Activated CD4-positive, alpha-beta T cell treated with anti-CD3 and anti-CD28 coated beads for 48 hours (primary cell): ENCODE results near the gene PHACTR2.
"Not testable (repeated sequence)": the region's sequence is repeated elsewhere in the genome, so short reads cannot be mapped to it uniquely, and the experiment has no call there.

Source experiments
- DNase-seq: peaks from one replicate; pipeline ENCODE4 v3.0.0-alpha.2; 2020

Gene PHACTR2

DNA sequence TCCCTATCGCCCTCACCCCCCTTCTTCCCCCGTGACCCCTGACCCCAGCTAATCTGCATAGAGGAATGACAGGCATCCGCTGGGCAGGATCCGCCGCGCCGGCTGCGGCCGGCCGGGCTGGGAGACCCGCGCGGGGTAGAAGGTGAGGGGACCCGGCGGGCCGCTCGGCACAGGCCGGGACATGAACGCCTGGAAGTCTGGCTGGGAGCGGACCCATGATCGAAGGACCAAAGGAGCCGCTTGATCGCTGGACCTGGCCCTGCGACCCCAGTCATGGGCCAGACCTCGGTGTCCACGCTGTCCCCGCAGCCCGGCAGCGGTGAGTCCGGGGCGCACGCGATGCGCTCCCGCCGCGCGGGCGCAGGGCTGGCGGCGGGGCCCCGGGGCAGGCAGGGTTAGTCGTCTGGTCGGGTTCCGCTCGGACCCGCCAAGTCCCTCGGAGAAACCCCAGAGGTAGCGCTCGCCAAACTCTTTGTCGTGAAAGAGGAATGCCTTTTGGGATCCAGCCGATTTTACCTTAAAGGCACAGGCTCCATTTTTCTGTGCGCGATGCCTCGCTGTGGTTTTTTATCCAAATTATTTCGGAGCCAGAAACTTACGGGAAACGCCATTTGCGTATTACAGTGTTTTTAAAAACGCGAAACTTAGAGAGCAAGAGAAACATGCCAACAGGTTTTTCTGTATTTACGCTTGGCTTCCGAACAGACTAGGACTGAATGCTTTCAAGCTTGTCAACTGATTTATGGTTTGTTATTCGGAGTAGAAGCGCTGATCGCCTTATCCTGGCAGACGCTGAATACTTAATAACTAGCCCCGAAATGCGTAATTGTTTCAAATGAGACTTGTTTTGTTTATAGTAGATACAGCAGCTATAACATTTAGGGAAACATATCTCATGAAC lies at the start of gene PHACTR2:
PHACTR2 (plus strand) TSS at position 75 of the 901 bp plus-strand sequence; CDS start at position 274, 199 bp downstream.
- peak; percentile 65 for DNase-seq

DNA sequence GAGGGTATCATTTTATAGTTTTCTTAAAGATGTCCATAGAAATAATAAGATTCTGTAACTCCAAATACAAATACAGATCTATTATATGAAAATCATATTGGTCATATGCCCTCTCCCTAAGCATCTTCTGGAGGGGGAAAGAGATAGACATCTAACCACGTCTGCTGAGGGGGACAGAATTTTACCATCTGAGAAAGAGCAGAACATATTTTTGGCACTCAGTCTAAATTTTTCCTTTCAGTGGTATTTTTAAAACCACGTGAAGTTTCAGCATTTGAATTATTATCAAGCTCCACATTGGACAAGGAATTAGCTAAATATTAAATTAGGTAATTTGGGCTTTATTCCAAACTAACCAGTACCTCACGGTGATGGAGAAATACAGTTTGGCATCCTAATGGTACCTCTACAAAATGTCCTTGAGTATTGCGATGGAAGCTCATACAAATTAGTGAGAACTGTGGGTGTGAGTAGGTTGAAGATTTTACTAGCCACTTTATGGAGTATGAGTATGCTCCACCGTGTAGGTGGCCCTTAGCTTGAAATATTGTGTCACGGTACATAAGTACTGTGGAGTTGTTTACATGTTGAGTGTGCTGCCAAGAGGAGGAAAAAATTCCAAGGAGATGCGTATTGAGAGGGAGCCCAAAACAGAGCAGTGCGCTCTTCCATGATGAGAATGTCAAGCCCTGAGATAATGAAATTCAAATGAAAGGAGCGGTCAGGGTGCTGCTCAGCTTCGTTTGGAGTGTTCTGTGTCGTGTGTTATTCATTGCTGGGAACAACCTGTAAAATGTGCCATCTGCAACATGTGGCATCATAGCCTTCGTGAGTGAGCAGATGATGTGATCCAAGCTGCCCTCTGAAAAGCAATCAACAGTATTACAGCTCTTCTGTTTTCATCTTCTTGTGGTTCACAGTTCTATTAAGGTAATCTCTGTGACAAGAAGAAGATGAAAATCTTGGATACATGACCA lies 48.4 kb upstream of the PHACTR2 start:
- DNase-seq = no peak

DNA sequence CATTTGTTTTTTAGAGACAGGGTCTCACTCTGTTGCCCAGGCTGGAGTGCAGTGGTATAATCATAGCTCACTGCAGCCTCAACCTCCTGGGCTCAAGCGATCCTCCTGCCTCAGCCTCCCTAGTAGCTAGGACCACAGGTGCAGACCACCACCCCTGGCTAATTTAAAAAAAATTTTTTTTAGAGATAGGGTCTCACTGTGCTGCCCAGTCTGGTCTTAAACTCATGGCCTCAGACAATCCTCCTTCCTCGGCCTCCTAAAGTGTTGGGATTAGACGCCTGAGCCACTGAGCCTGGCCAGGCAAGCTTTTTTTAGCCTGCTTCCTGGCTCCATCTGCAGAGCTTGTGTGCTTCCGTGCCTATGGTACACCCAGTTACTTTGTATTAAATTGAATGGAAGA lies 46.6 kb upstream of the PHACTR2 start:
- not testable (repeated sequence) for DNase-seq

DNA sequence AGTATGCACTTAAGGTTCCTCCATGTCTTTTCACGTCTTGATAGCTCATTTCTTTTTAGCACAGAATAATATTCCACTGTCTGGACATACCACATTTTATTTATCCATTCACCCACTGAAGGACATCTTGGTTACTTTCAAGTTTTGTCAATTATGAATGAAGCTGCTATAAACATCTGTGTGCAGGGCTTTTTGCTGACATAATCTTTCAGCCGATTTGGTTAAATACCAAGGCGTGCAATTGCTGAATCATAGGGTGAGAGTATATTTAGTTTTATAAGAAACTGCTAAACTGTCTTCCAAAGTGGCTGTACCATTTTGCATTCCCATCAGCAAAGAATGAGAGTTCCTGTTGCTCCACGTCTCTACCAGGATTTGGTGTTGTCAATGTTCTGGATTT lies 44.9 kb upstream of the PHACTR2 start:
- DNase-seq = no peak

DNA sequence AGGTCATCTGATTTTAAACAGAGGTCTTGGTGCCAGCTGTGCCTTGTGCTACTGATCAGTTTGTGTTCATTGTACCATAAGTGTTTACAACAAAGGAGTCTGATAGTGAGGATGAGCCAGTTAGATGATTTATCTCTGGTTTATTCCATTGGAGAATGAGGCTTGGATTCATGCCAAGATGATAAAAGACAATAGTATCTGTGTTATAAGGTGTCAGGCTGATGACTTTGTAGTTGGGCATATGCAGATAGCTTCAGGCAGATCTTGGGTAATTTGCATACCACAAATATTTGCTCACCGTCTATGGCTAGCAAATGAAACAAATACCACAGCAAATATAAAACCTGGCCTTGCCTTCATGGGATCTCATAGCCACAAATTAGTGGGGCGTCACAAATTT lies 43.3 kb upstream of the PHACTR2 start:
- no peak for DNase-seq

DNA sequence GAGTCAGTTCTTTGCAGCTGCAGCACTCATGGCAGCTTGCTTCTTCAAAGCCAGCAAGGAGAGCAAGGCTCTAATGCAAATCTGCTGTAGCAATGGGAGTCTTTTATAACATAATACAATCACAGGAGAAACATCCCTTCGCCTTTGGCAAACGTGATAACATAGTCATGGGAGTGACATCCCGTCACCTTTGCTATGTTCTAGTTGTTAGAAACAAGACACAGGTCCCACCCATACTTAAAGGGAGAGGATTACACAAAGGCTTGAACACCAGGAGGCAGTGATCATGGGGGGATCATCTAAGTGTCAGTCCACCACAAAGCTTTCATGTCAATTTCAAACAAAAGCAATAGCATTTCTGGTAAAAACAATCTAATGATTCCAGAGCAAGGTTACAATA lies 40.1 kb upstream of the PHACTR2 start:
- DNase-seq = no peak

DNA sequence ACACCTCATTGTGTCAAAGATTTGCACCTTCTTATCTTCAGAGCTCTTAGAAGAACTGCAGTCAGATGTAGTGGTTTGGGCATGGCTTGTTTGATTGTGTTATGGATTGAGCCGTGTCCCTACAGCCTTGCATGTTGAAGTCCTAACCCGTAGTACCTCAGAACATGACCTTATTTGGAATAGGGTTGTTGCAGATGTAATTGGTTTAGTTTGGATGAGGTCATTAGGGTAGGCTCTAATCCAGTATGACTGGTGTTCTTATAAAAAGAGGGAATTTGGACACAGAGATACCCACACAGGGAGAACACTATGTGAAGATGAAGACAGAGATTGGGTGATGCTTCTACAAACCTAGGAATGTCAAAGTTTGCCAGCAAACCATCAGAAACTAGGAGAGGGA lies 35.4 kb upstream of the PHACTR2 start:
- DNase-seq = no peak

DNA sequence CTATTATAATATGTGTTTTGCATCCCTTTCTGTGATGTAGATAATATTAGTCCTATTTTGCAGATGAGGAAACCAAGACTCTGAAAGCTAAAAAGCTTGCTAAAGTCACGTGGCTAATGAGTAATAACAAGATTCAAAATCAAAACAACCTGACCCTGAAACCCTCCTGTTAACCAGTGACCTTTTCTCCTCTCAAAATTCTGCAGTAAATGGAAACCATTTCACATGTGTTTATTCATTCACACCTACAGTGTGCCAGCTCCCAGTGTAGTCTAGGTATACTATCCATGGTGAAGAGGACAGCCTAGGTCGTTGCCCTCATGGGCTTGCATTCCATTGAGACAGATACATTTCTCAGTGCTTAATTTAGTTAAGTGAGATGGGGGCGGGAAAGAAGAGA lies 30.6 kb upstream of the PHACTR2 start:
- no peak for DNase-seq

DNA sequence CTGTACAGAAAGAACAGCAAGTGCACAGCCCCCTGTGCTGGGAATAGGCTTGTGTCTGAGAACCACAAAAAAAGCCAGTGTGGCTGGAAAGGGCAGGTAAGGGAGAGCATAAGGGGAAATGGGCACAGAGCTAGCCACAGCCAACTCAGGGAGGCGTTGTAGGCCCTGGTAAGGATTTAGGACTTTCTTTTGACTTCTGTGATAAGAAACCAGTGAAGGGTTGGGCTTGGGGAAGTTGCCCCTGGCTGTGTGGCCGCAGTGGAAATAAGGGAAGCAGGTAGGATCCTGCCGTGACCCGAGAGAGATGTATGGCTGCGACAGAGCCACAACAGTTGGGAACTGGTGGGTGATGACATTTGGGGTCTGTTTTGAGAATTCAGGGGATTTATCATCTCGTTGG lies 30.0 kb upstream of the PHACTR2 start:
- DNase-seq = no peak

DNA sequence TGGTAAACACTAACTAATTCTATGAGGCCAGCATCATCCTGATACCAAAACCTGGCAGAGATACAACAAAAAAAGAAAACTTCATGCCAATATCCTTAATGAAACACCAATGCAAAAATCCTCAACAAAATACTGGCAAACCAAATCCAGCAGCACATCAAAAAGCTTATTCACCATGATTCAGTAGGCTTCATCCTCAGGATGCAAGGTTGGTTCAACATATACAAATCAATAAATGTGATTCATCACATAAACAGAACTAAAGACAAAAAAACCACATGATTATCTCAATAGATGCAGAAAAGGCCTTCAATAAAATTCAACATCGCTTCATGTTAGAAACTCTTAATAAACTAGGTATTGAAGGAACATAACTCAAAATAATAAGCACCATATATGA lies 28.4 kb upstream of the PHACTR2 start:
- DNase-seq = not testable (repeated sequence)

DNA sequence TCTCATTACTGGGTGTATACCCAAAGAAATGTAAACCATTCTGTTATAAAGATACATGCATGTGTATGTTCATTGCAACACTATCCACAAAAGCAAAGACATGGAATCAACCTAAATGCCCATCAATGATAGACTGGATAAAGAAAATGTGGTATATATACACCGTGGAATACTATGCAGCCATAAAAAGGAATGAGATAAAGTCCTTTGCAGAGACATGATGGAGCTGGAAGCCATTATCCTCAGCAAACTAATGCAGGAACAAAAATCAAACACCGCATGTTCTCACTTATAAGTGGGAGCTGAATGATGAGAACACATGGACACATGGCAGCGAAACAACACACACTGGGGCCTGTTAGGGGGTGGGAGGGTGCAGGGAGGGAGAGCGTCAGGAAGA lies 26.4 kb upstream of the PHACTR2 start:
- not testable (repeated sequence) for DNase-seq

DNA sequence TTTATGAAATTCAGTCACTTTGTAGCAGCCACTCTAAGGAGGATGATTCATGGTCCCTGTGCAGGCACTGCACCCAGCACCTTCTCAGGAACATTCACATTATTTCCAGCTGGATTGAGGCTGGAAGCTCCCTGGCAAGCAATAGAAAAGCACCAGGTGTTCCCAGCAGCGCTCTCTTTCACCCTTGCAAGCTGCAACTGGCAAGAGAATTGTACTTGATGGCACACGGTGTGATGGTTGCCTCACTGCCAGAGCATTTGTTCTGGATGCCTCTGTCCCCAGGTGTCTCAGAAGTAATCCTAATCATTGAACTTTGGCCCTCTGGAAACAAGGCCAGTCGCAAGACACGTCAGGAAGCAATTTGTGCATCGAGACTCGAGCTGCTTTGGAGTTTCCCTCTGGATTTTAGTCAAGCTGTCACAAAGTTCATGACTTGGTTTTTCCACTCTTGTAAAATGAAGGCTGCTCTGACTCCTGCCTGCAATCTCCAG lies 24.9 kb upstream of the PHACTR2 start:
- no peak for DNase-seq

DNA sequence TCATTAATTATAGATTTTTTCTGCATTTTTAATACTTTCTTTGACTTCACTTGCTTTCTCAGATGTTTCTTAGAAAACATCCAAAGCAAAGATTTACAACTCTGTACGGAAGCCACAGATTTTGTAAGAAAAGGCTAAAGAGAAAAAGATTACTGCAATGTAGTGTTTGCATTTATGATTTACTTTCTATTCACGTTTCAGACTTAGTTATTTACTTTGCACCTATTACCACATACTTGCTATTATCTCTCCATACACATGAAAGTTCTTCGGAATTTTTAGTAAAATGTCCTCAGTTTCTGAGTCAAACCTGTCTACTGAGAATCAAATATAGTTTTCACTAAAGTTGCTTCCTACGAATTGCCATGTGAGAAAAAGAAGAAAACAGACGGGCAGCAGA lies 22.2 kb upstream of the PHACTR2 start:
- no peak for DNase-seq

DNA sequence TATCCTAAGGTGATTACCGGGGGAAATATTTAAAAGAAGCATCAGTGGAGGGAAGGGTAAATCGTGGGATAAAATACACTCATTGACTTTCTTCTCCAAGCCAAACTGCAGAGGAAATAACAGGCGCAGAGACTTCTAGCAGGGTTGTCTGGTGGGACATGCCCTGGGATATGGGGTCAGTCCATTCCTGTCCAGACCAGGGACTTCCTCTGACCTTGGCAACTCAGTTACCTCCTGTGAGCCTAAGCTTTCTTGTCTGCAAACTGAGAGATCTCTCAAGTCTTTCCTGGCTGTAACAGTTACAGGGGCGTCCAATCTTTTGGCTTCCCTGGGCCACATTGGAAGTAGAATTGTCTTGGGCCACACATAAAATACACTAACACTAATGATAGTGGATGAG lies 21.7 kb upstream of the PHACTR2 start:
- no peak for DNase-seq

DNA sequence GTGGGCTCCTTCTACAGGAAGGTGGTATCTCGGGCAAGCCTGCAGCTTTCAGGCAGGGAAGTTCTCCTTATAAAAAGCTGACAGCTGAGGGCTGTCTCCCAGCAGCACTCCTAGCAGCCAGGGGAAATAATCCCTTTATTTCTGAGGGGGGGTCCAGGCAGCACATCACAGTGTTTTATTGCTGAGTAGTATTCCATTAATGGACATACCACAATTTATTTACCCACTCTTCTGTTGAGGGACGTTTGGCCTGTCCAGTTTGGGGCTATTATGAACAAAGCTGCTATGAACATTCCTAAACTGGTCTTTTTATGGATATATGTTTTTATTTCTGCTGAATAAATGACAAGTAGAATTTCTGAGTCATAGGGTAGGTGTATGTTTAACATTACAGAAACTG lies 20.0 kb upstream of the PHACTR2 start:
- no peak for DNase-seq

DNA sequence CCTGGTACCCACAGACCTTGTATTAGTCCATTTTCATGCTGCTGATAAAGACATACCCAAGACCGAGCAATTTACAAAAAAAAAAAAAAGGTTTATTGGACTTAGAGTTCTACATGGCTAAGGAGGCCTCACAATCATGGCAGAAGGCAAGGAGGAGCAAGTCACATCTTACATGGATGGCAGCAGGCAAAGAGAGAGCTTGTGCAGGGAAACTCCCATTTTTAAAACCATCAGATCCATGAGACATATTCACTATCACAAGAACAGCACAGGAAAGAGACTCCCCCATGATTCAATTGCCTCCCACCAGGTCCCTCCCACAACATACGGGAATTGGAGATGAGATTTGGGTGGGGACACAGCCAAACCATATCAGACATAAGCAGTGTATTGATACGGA lies 17.6 kb upstream of the PHACTR2 start:
- not testable (repeated sequence) for DNase-seq

DNA sequence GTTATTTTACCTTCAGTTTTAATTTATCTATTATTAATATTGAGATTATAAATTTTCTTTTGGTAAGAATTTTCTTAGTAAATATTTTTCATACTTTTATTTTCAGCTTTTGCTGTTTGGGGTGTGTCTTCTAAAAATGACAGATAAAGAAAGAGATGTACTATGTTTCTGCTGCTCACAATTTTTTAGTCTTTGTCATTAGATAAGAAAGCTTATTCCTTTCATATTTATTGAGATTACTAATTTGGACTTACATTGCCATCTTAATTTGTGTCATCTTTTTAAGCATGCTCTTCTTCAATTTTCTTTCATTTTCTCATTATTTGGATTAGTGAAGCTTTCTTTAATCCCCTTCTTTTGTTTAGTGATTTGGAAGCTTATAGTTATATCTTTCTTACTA lies 13.6 kb upstream of the PHACTR2 start:
- DNase-seq = no peak

DNA sequence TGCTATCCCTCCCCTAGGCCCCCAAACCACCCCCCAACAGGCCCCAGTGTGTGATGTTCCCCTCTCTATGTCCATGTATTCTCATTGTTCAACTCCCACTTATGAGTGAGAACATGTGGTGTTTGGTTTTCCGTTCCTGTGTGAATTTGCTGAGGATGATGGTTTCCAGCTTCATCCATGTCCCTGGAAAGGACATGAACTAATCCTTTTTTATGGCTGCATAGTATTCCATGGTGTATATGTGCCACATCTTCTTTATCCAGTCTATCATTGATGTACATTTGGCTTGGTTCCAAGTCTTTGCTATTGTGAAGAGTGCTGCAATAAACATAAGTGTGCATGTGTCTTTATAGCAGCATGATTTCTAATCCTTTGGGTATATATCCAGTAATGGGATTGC lies 11.8 kb upstream of the PHACTR2 start:
- not testable (repeated sequence) for DNase-seq

DNA sequence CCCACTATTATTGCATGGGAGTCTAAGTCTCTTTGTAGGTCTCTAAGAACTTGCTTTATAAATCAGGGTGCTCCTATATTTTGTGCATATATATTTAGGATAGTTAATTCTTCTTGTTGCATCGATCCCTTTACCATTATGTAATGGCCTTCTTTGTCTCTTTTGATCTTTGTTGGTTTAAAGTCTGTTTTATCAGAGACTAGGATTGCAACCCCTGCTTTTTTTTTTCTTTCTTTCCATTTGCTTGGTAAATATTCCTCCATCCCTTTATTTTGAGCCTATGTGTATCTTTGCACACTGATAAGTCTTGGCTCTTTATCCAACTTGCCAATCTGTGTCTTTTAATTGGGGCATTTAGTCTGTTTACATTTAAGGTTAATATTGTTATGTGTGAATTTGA lies 8.3 kb upstream of the PHACTR2 start:
- not testable (repeated sequence) for DNase-seq

DNA sequence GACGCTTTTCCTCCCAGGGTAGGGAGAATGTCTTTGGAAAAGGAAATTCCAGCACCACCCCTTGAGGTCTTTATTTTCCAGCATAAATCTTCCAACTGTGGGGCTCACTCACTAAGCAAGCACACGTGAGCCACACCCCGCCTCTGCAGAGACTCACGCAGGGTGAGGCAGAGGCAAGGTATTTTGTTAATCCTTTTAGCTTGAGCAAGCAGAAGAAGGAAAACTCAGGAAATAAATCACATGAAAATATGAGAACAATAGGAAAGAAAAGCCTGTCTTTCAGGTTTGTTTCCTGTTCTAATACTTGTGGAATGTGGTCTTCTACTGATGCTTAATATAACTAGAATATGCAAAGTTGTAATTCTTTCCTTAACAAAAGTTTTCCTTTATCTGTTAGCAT lies 4.1 kb upstream of the PHACTR2 start:
- DNase-seq = no peak

DNA sequence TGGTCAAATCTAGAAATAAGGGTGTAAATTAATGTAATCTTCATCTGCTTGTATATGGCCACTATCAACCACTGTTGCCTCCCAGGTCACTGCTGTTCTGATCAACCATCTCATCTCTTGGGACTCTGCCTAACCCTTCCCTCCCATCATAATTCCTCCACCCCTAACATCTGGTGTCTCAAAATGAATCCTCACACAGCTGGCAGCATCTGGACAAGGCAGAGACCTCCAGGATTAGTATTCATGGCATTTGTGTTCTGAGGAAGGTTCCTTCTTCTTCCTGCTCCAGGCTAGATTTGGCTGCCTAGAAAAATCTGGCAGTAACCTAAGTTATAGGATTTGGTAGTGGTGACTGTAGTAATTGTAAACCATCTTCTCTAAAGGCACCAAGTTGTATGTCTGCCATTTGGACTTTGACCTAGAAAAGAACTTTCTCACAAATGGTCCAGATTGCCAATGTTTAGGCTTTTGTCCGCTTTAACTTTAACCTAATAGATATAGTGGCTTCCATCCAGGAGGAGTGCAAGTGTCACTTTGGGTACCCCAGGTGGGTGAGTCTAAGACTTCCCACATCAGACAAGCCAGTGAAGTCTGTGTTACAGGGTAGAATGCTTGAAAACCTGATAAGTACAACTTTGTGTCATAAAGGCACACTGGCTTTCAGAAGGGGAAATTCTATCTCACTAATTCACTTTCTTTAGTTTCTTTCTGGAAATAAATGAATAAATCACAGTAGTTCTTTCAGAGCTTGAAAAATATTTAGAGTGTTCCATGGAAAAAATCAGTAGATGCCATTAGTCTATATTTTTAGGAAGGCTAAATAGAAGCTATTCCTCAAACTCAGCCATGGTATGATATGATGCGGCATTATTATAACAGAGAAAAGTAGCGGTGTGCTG lies 3.0 kb upstream of the PHACTR2 start:
- DNase-seq = no peak

DNA sequence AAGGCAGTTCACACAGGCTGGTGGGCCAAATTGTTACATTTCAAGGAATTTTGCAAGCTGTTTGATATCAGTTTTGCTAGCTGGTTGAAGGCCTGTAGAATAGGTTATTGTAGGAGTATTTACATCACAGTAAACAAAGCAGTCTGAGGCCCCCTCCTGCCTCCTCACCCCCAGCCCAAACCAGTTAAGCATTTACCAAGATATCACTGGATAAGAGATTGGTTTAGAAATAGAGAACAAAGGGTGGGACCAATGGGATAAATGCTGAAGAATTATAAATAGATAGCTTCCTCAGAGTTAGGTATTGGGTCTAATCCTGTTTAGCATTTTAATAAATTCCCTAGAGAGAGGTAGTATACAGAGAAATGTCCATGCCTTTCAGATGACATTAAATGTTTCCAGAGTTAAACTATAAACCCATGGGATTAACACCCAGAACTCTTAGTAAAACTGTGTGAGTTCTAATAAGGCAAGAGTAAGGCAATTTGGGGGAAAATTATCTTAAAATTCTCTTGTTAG lies 2.3 kb upstream of the PHACTR2 start:
- DNase-seq = no peak
